ENCODE measurements around the gene SESN1.

GRCh38 chr6:109002051-109002697 lies 92.5 kb downstream of the SESN1 start:
- TF ChIP-seq, protein P1, sequence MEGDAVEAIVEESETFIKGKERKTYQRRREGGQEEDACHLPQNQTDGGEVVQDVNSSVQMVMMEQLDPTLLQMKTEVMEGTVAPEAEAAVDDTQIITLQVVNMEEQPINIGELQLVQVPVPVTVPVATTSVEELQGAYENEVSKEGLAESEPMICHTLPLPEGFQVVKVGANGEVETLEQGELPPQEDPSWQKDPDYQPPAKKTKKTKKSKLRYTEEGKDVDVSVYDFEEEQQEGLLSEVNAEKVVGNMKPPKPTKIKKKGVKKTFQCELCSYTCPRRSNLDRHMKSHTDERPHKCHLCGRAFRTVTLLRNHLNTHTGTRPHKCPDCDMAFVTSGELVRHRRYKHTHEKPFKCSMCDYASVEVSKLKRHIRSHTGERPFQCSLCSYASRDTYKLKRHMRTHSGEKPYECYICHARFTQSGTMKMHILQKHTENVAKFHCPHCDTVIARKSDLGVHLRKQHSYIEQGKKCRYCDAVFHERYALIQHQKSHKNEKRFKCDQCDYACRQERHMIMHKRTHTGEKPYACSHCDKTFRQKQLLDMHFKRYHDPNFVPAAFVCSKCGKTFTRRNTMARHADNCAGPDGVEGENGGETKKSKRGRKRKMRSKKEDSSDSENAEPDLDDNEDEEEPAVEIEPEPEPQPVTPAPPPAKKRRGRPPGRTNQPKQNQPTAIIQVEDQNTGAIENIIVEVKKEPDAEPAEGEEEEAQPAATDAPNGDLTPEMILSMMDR (IDR thresholded peaks at IDR 0.05) = no peak
- no peak for TF ChIP-seq ZFX (IDR thresholded peaks at IDR 0.05; ENCODE audit: borderline replicate concordance)
